Measurements from ENCODE around the gene GPR171.
A peak's percentile ranks its signal among the peaks of the same experiment; 100 is the strongest.
"Not testable (repeated sequence)": the region's sequence is repeated elsewhere in the genome, so short reads cannot be mapped to it uniquely, and the experiment has no call there.

Gene GPR171

DNA sequence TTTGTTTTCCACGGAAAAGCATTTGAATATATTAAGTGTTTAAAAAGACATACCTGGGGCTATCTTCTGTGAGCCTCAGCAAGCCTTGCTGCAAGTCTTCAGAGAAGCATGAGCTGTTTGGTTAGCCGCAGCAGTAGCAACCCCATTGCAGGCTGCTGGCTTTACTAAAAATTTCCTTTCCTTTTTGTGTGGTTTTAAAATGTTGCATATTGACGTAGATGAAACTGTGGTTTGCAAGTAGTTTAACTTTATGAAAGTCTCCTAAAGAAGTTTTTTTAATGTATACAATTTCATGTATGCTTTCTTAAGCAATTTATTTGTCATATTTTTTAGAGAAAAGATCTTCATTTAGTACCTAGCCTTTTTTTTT lies at the start of gene GPR171:
Gene GPR171 (minus strand): TSS at position 166 of the 370 bp plus-strand sequence. CDS start 3,830 bp downstream, outside the sequence.
- FAIRE-seq (no peak), DNase-seq (ENCODE audit: insufficient read length, low spot score) (no peak)
- TF ChIP-seq POLR2A (IDR thresholded peaks at IDR 0.05; ENCODE audit: low read depth, low read length), result no peak

- TF ChIP-seq POLR2A (IDR thresholded peaks at IDR 0.05; ENCODE audit: low read depth, low read length), result no peak
- no peak for DNase-seq (ENCODE audit: insufficient read length, low spot score)
These were observed 45.8 kb upstream of the GPR171 start for GRCh38 chr3:151248772-151249337.

GRCh38 chr3:151242006-151242405 lies 39.0 kb upstream of the GPR171 start:
- not testable (repeated sequence) for FAIRE-seq; DNase-seq (ENCODE audit: insufficient read length, low spot score)

More at GRCh38 chr3:151248772-151249337, 45.8 kb upstream of the GPR171 start:
- no peak for FAIRE-seq

DNA sequence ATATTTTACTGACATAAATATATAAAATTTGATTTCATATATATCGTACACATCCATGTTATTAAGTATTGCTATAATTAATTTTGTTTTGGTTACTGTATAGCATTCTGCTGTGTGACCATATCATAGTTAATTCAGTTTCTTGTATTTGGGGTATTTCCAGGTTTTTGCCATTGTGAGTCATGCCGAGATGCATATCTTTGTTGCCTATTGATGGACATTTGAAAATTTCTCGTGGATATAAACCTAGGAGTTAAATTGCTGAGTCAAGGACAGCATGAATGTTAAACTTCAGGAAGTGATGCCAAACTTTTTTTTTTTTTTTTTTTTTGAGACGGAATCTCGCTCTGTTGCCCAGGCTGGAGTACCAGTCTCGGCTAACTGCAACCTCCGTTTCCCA lies 33.7 kb upstream of the GPR171 start:
- no peak for TF ChIP-seq POLR2A (IDR thresholded peaks at IDR 0.05; ENCODE audit: low read depth, low read length)
- DNase-seq (ENCODE audit: insufficient read length, low spot score) (no peak), FAIRE-seq (no peak)

- DNase-seq (ENCODE audit: insufficient read length, low spot score) (no peak), FAIRE-seq (no peak)
- no peak for TF ChIP-seq POLR2A (IDR thresholded peaks at IDR 0.05; ENCODE audit: low read depth, low read length)
These were observed 33.3 kb upstream of the GPR171 start for GRCh38 chr3:151236316-151236715.

DNA sequence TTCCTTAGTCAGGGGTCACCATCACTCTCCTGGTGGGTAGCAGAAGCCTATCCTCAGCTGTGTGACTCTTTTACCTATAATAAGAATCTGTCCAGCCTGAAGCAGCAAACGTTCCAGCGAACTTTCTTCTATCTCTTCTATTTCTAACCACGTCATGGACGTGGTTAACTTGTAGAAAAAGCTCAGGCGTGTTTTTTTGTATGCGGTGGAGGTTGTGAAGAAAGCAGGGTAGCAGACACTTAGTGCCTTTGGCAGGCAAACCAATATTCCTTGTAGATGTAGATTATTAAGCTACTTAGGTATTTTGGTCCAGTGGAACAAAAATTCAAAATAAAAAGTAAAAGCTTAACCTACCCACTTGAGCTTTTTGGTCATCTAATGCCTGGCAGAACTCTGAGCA lies 31.8 kb upstream of the GPR171 start:
- DNase-seq (ENCODE audit: insufficient read length, low spot score) (no peak), FAIRE-seq (no peak)
- no peak for TF ChIP-seq POLR2A (IDR thresholded peaks at IDR 0.05; ENCODE audit: low read depth, low read length)

GRCh38 chr3:151232991-151233390 lies 30.0 kb upstream of the GPR171 start:
- FAIRE-seq (no peak), DNase-seq (ENCODE audit: insufficient read length, low spot score) (no peak)
- TF ChIP-seq POLR2A (IDR thresholded peaks at IDR 0.05; ENCODE audit: low read depth, low read length), result no peak

GRCh38 chr3:151232403-151232802 lies 29.4 kb upstream of the GPR171 start:
- DNase-seq (ENCODE audit: insufficient read length, low spot score); FAIRE-seq: not testable (repeated sequence)

- FAIRE-seq (no peak), DNase-seq (ENCODE audit: insufficient read length, low spot score) (no peak)
- TF ChIP-seq POLR2A (IDR thresholded peaks at IDR 0.05; ENCODE audit: low read depth, low read length), result no peak
These were observed 27.6 kb upstream of the GPR171 start for GRCh38 chr3:151230646-151231045.

- no peak for TF ChIP-seq POLR2A (IDR thresholded peaks at IDR 0.05; ENCODE audit: low read depth, low read length)
- FAIRE-seq, result no peak
- DNase-seq (ENCODE audit: insufficient read length, low spot score), result no peak
These were observed 25.6 kb upstream of the GPR171 start for GRCh38 chr3:151228666-151229040.

DNA sequence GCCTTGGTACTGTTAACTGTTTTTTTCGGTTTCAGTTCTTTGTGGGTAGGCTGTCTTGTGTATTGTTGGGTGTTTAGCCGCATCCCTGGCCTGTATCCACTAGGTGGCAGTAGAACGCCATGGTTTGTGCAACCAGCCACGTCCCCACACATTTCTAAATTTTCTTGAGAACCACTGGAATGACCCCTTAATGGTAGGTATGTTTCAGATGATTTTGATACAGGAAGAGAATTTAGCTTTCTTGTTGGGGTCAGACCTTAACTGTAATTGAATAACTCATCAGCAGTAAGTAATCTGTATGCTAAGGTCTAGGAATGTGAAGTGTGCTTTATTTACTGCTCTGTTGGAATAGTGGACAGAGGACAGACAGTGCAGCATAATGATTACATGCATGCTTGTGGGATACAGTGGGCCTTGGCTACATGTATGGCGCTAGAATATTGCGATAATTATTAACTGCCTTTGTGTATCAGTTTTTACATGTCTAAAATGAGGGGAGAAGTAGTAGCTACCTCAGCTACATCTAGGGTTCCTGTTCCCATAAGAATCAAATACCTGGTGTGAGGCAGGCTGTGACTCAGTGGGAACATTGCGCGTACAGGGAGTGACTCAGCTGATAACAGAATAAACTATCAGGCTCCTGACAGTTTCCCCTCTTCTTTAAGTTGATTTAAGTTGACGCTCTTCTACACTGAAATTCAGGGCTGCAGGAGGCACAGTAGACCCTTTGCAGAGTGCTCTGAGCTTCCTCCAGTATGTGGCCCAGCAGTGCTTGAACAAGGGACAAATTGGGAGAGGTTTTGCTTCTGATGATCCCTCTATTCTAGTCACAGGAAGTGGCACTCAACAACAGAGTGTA lies 25.0 kb upstream of the GPR171 start:
- FAIRE-seq (peak; percentile 6), DNase-seq (ENCODE audit: insufficient read length, low spot score) (peak; percentile 12)
- no peak for TF ChIP-seq POLR2A (IDR thresholded peaks at IDR 0.05; ENCODE audit: low read depth, low read length)

DNA sequence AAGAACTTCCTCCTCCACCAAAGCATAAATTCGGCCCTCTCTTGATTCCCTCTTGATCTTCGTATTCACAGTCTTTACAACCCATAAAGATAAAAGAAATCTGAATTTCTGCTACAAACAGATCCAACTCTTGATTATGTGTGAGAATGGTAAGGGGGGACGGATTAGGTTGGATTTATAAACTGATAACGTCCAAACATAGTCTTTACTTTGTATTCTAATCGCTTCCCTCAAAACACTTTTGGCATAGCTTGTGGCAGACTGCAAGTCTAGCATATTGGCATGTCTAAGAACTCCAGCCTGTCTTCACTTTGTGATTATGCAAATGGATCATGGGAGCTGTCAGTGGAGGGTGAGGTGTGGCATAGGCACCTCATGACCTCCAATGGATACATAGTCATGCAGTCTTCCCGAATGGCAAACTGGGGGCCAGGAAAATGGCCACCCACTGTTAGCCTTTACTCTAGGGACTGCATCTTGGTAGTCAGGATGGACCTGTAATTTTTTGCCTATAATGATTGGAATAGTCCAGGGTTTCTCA lies 24.3 kb upstream of the GPR171 start:
- no peak for TF ChIP-seq POLR2A (IDR thresholded peaks at IDR 0.05; ENCODE audit: low read depth, low read length)
- FAIRE-seq (no peak), DNase-seq (ENCODE audit: insufficient read length, low spot score) (peak; percentile 7)

GRCh38 chr3:151226825-151227224 lies 23.8 kb upstream of the GPR171 start:
- no peak for DNase-seq (ENCODE audit: insufficient read length, low spot score)
- FAIRE-seq, result no peak
- no peak for TF ChIP-seq POLR2A (IDR thresholded peaks at IDR 0.05; ENCODE audit: low read depth, low read length)

DNA sequence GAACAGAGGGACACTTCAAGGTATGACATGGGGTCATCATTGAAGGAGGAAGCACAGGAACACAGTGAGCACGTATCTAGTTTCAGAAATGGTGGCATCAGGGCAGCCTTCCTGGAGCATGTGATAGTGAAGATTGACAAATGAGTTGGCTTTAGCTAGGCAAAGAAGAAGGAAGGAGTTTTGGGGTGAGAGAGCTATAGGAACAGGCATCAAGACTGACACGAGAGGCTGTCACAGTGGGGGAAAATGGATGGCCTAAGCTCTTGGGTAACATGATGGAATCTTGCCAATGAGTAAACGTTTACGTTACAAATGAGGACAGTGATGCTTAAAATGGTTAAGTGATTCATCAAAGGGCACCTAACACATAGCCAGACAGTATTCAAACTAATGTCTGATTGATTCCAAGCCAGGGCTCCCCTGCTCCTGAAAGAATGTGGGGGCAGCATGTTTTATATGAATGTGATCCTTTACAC lies 23.1 kb upstream of the GPR171 start:
- DNase-seq (ENCODE audit: insufficient read length, low spot score) (no peak), FAIRE-seq (no peak)
- no peak for TF ChIP-seq POLR2A (IDR thresholded peaks at IDR 0.05; ENCODE audit: low read depth, low read length)

Measured in H54 (cell line).